ENCODE data around the gene GSTP1. TPM values are rescaled to one million over a fixed set of nuclear protein-coding genes. Genes with fewer than 3 reads are reported as not detected.

GSTP1 gene
- polyA plus RNA-seq, 2 donors = 3,504 to 3,523 TPM

DNA sequence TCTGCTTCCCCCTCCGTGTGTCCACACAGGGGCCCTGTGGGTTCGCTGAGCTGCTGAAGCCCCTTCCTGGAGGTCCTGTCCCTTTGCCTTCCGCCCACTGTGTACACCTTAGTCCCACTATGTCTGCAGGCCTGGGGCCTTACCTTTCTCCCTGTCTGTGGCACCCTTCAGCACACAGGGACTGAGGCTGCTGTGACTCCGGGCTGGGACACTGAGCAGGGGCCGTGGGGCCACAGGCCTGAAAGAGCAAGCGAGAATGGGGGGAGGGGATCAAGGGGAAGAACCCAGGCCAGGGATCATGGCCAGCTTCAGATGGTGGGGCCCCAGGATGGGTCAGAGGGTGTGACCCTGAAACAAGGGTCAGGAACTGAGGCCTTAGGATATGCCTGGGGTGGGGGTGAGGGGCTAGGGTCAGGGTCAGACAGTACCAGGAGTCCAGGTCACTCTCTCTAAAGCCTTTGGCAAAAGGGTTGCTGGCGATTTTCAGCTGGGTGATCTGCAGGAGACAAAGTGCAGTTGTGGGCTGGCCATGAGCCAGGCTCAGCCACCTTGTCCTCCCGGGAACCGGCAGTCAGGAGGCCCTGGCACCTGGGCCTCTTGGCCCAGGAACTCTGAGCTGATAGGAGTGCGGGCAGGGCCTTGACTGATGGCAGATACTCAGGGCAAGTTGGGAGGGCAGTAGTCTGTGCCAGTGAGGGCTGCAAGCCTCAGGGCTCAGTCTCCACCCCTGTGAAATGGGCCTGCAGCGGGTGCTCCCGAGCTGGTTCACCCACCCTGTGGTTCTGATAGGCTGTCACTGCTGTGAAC, 48.8 kb downstream of the GSTP1 start:
- Histone ChIP-seq H3K27me3 (ENCODE audit: control insufficient read depth in 1 of 2, insufficient read depth in 2 of 2, low read length in 2 of 2) (no peaks in the 10 kb centered on the region), H3K36me3 (ENCODE audit: control insufficient read depth in 2 of 2, insufficient read depth in 2 of 2, low read length in 1 of 2) (no peaks in the 10 kb centered on the region), H3K27ac (ENCODE audit: low read depth in 2 of 2, low read length in 1 of 2) (no peak overlapping the region), H3K4me1 (ENCODE audit: control insufficient read depth in 2 of 2, insufficient read depth in 2 of 2, low read length in 1 of 2) (peaks cover 6 to 32% of the 10 kb centered on the region in 2 donors), H3K4me3 (ENCODE audit: low read depth in 1 of 2, low read length in 2 of 2) (no peak overlapping the region), H3K9me3 (ENCODE audit: control insufficient read depth in 2 of 2, insufficient read depth in 1 of 2, low read depth in 1 of 2, low read length in 1 of 2) (no peaks in the 10 kb centered on the region)
- 71 to 81% methylated on average over 12 of the region's 12 CpGs for WGBS, 2 donors

DNA sequence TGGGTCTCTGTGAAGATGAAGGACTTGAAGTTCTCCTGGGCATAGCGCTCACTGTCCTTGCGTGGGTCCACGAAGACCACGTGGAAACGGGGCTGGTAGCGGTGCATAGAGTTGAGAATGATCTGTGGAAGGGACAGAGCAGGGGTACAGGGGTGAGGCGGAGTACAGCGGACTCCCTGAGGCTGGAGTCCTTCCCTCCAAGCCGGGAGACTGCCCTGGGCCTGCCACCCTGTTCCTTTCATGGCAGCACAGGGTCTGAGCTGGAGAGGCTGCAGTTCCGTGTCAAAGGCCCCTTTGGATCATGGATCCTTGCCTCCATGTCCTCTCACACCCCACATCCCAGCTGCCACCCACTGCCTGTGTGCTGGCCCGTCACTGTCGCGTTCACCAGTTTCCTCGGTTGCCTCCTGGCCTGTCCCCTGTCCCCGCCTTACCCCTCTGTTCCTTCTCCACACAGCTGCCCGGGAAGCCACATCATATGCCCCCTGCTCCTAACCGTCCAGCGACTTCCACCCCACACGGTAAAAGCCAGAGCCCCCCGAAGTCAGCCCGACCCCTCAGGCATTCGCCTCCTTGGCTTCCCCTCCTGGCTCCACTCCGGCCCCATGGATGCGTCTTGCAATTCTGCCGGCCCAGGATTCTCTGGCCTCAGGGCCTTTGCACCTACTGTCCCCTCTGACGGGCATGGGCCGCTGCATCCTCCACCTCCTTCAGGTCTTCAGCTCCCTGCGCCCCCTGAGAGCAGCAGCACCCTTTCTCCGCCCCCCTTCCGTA, 49.6 kb downstream of the GSTP1 start:
- Histone ChIP-seq H3K27ac (ENCODE audit: low read depth in 2 of 2, low read length in 1 of 2) (no peak overlapping the region), H3K9me3 (ENCODE audit: control insufficient read depth in 2 of 2, insufficient read depth in 1 of 2, low read depth in 1 of 2, low read length in 1 of 2) (no peaks in the 10 kb centered on the region), H3K4me1 (ENCODE audit: control insufficient read depth in 2 of 2, insufficient read depth in 2 of 2, low read length in 1 of 2) (peaks cover 6 to 24% of the 10 kb centered on the region in 2 donors), H3K4me3 (ENCODE audit: low read depth in 1 of 2, low read length in 2 of 2) (no peak overlapping the region), H3K27me3 (ENCODE audit: control insufficient read depth in 1 of 2, insufficient read depth in 2 of 2, low read length in 2 of 2) (no peaks in the 10 kb centered on the region), H3K36me3 (ENCODE audit: control insufficient read depth in 2 of 2, insufficient read depth in 2 of 2, low read length in 1 of 2) (no peaks in the 10 kb centered on the region)
- WGBS, 2 donors = 90 to 93% methylated on average over 30 of the region's 30 CpGs

DNA sequence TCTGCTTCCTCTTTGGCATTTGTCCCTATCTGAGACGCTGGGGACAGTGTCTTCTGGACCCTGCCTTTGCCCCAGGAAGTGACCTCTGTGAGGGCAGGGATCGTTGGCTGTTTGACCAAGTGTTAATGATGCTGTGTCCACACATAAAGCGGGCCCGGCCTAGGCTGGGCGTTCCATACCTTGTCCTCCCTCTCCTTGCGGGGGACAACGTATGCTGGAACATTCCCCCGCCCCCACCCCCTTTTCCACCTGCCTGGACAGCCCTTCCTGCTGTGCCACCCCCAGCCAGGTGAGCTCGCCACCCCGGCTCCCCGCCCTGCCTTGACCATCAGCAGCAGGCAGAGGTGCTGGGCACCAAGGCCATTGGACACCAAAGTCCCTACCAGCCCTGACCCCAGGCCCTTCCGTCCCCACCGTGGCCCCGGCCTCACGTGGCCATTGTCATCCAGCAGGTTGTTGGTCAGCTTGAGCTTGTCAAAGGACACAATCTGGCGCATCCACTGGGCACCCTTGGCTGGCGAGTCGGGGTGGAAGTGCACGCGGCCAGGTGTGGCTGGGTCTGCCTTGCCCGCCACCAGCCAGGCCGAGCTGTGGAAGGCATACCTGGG, 50.2 kb downstream of the GSTP1 start:
- no peaks in the 10 kb centered on the region for H3K36me3 ChIP-seq (ENCODE audit: control insufficient read depth in 2 of 2, insufficient read depth in 2 of 2, low read length in 1 of 2)
- peaks cover 2 to 17% of the 10 kb centered on the region in 2 donors for H3K4me1 ChIP-seq (ENCODE audit: control insufficient read depth in 2 of 2, insufficient read depth in 2 of 2, low read length in 1 of 2)
- H3K9me3 ChIP-seq (ENCODE audit: control insufficient read depth in 2 of 2, insufficient read depth in 1 of 2, low read depth in 1 of 2, low read length in 1 of 2) = no peaks in the 10 kb centered on the region
- 83 to 88% methylated on average over 21 to 22 of the region's 22 CpGs for WGBS, 2 donors
- no peaks in the 10 kb centered on the region for H3K27me3 ChIP-seq (ENCODE audit: control insufficient read depth in 1 of 2, insufficient read depth in 2 of 2, low read length in 2 of 2)
- no peak overlapping the region for H3K4me3 ChIP-seq (ENCODE audit: low read depth in 1 of 2, low read length in 2 of 2)
- H3K27ac ChIP-seq (ENCODE audit: low read depth in 2 of 2, low read length in 1 of 2) = no peak overlapping the region

DNA sequence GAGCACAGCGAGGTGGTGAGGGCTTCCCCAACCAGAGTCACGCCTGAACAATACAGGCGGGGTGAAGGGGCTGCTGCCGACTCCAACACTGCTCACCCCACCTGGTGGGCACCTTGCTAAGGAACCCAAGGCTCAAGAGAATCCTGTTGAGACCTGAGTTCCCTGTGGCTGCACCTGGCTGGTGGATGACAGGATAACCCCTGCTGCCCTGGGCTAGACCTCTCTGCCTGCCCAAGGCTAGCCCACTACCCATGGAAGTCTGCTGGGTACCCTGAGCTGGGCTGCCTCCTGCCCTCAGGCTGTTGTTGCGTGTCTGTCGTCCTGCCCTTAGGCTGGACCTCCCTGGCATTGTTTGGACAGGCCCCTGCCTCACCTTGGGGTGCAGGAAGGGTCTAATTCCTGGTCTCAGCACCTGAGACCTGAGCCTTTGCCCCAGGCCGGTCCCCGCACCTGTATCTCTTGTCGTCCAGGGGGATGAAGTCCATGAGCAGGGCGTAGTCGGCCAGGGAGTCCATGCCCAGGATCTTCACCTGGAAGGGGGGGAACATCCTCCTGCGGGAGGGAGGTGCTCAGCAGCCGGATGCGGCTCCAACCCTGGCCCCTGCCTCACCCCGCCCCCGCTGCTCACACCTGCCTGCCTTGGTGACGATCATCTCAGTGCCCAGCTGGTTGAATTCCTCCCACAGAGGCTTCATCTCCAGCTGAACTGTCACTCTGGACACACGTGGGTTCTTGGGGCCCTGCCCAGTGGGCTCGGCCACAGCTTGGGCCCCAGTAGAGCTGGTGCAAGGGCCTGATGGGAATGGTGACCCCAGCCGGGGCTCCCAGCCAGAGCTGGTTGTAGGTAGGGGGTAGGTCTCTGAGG, 51.0 kb downstream of the GSTP1 start:
- Histone ChIP-seq H3K4me1 (ENCODE audit: control insufficient read depth in 2 of 2, insufficient read depth in 2 of 2, low read length in 1 of 2) (peaks cover 1 to 10% of the 10 kb centered on the region in 2 donors), H3K36me3 (ENCODE audit: control insufficient read depth in 2 of 2, insufficient read depth in 2 of 2, low read length in 1 of 2) (no peaks in the 10 kb centered on the region), H3K4me3 (ENCODE audit: low read depth in 1 of 2, low read length in 2 of 2) (no peak overlapping the region), H3K27me3 (ENCODE audit: control insufficient read depth in 1 of 2, insufficient read depth in 2 of 2, low read length in 2 of 2) (no peaks in the 10 kb centered on the region), H3K9me3 (ENCODE audit: control insufficient read depth in 2 of 2, insufficient read depth in 1 of 2, low read depth in 1 of 2, low read length in 1 of 2) (no peaks in the 10 kb centered on the region), H3K27ac (ENCODE audit: low read depth in 2 of 2, low read length in 1 of 2) (no peak overlapping the region)
- 72 to 77% methylated on average over 20 of the region's 20 CpGs for WGBS, 2 donors

DNA sequence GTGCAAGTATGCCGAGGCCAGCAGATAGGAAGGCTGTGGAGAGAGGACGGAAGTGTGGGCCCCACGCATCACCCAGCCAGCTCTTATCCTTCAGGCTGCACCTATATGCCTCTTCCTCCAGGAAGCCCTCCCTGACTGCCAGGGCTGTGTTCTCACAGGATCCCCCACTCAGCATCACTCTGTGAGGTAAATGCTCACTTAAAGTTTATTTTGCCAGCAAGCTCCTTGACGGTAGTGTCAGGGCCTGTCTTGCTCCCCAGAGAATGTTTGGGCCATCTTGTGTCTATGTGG, 51.6 kb downstream of the GSTP1 start:
- 79 to 86% methylated on average over 4 of the region's 4 CpGs for whole genome bisulfite sequencing, 2 donors
- Histone ChIP-seq H3K9me3 (ENCODE audit: control insufficient read depth in 2 of 2, insufficient read depth in 1 of 2, low read depth in 1 of 2, low read length in 1 of 2) (no peaks in the 10 kb centered on the region), H3K4me1 (ENCODE audit: control insufficient read depth in 2 of 2, insufficient read depth in 2 of 2, low read length in 1 of 2) (peaks cover 4 to 10% of the 10 kb centered on the region in 2 donors), H3K4me3 (ENCODE audit: low read depth in 1 of 2, low read length in 2 of 2) (no peak overlapping the region), H3K27ac (ENCODE audit: low read depth in 2 of 2, low read length in 1 of 2) (no peak overlapping the region), H3K36me3 (ENCODE audit: control insufficient read depth in 2 of 2, insufficient read depth in 2 of 2, low read length in 1 of 2) (no peaks in the 10 kb centered on the region), H3K27me3 (ENCODE audit: control insufficient read depth in 1 of 2, insufficient read depth in 2 of 2, low read length in 2 of 2) (no peaks in the 10 kb centered on the region)

Other genes starting within 250 kb of the GSTP1 start
- 100 to 1,000 TPM; 112 to 114 TPM for gene POLD4, start 230.3 kb upstream of the GSTP1 start, polyA plus RNA-seq
- gene CLCF1, start 210.2 kb upstream of the GSTP1 start, polyA plus RNA-seq = 1 to 10 TPM; 1.4 to 2.2 TPM
- gene RAD9A, start 191.8 kb upstream of the GSTP1 start, polyA plus RNA-seq = 10 to 100 TPM; 17.5 to 26.2 TPM
- 100 to 1,000 TPM; 105 to 149 TPM for gene PPP1CA, start 182.0 kb upstream of the GSTP1 start, polyA plus RNA-seq
- gene TBC1D10C, start 179.7 kb upstream of the GSTP1 start, polyA plus RNA-seq = 1 to 10 TPM; 3.9 to 6.2 TPM
- under 1 TPM; 0.21 to 0.29 TPM for gene CARNS1, start 168.1 kb upstream of the GSTP1 start, polyA plus RNA-seq
- 10 to 100 TPM; 79.6 to 85.9 TPM for gene RPS6KB2, start 155.3 kb upstream of the GSTP1 start, polyA plus RNA-seq
- gene PTPRCAP, start 146.1 kb upstream of the GSTP1 start, polyA plus RNA-seq = 1 to 10 TPM; 6.2 to 6.5 TPM
- 100 to 1,000 TPM in 1 of 2 donors, 10 to 100 TPM in 1; 70.7 to 114 TPM for gene CORO1B, start 140.3 kb upstream of the GSTP1 start, polyA plus RNA-seq
- gene GPR152, start 131.1 kb upstream of the GSTP1 start, polyA plus RNA-seq = not detected
- gene CABP4, start 128.5 kb upstream of the GSTP1 start, polyA plus RNA-seq = under 1 TPM; 0.14 to 0.39 TPM
- gene TMEM134, start 114.6 kb upstream of the GSTP1 start, polyA plus RNA-seq = 100 to 1,000 TPM; 154 to 160 TPM
- 10 to 100 TPM; 34.1 to 41.5 TPM for gene AIP, start 100.8 kb upstream of the GSTP1 start, polyA plus RNA-seq
- 10 to 100 TPM; 18.2 to 29.3 TPM for gene PITPNM1, start 78.4 kb upstream of the GSTP1 start, polyA plus RNA-seq
- gene CDK2AP2, start 75.7 kb upstream of the GSTP1 start, polyA plus RNA-seq = 10 to 100 TPM; 49.4 to 52.2 TPM
- not detected for gene CABP2, start 60.4 kb upstream of the GSTP1 start, polyA plus RNA-seq
- 100 to 1,000 TPM; 122 to 137 TPM for gene NDUFV1, start 23.1 kb downstream of the GSTP1 start, polyA plus RNA-seq
- gene NUDT8, start 46.1 kb downstream of the GSTP1 start, polyA plus RNA-seq = 10 to 100 TPM; 43.1 to 59.3 TPM
- gene TBX10, start 56.0 kb downstream of the GSTP1 start, polyA plus RNA-seq = not detected
- gene ACY3, start 66.9 kb downstream of the GSTP1 start, polyA plus RNA-seq = under 1 TPM; 0.08 to 0.11 TPM
- 100 to 1,000 TPM in 1 of 2 donors, 10 to 100 TPM in 1; 62.8 to 120 TPM for gene ALDH3B2, start 90.8 kb downstream of the GSTP1 start, polyA plus RNA-seq